Neural cell (in vitro differentiated cells): ENCODE measurements around the gene ESCO1. TPM values are rescaled to one million over a fixed set of nuclear protein-coding genes. Genes with fewer than 3 reads are reported as not detected.

Experiments
- H2AFZ ChIP-seq: fragments of 200-600, 300-800 bp; sonication (generic), shearing (Covaris generic); 2 replicates; pipeline ENCODE4 v1.6.0; 2014; ENCODE audit warnings: low read depth, mild to moderate bottlenecking, antibody characterized with exemption, low read length, moderate library complexity
- H3F3A ChIP-seq: fragments of 200-600 bp; shearing (Covaris generic); 2 replicates; pipeline ENCODE4 v1.6.1; 2016; ENCODE audit warnings: mild to moderate bottlenecking, moderate library complexity, mixed read lengths, antibody characterized with exemption, low read length; ENCODE audit not compliant: insufficient read depth, poor library complexity, severe bottlenecking
- H3K27ac ChIP-seq: fragments of 200-600, 300-800 bp; sonication (generic), shearing (Covaris generic); 2 replicates; pipeline ENCODE4 v1.5.1; 2014; ENCODE audit warnings: mild to moderate bottlenecking, low read length, moderate library complexity
- H3K27me3 ChIP-seq: fragments of 300-800, 200-600 bp; sonication (generic), shearing (Covaris generic); 2 replicates; pipeline ENCODE4 v1.6.0; 2014; ENCODE audit warnings: mild to moderate bottlenecking, low read depth, low read length, moderate library complexity; ENCODE audit not compliant: insufficient read depth
- H3K36me3 ChIP-seq: fragments of 300-800, 200-600 bp; sonication (generic), shearing (Covaris generic); 2 replicates; pipeline ENCODE4 v1.5.1; 2014; ENCODE audit warnings: mild to moderate bottlenecking, antibody characterized with exemption, low read length, moderate library complexity; ENCODE audit not compliant: insufficient read depth
- H3K4me2 ChIP-seq: fragments of 300-800, 200-600 bp; sonication (generic), shearing (Covaris generic); 2 replicates; pipeline ENCODE4 v1.6.0; 2014; ENCODE audit warnings: mild to moderate bottlenecking, low read length
- H3K4me3 ChIP-seq: fragments of 300-800, 200-600 bp; sonication (generic), shearing (Covaris generic); 2 replicates; pipeline ENCODE4 v1.5.1; 2014; ENCODE audit warnings: mild to moderate bottlenecking, low read length, moderate library complexity
- H3K79me2 ChIP-seq: fragments of 200-600 bp; shearing (Covaris generic); replicated peaks from 2 replicates; pipeline ENCODE4 v1.6.0; 2014; ENCODE audit warnings: mild to moderate bottlenecking, low read length, moderate library complexity; ENCODE audit not compliant: insufficient read depth
- H3K9ac ChIP-seq: fragments of 300-800, 200-600 bp; sonication (generic), shearing (Covaris generic); 2 replicates; pipeline ENCODE4 v1.6.1; 2016; ENCODE audit warnings: mild to moderate bottlenecking, low read length, mixed read lengths
- H3K9me2 ChIP-seq: fragments of 200-600 bp; shearing (Covaris generic); 2 replicates; pipeline ENCODE4 v1.6.1; 2016; ENCODE audit warnings: mild to moderate bottlenecking, low read length, mixed read lengths; ENCODE audit not compliant: insufficient read depth
- H3K9me3 ChIP-seq: fragments of 200-600, 300-800 bp; sonication (generic), shearing (Covaris generic); 2 replicates; pipeline ENCODE4 v1.6.1; 2016; ENCODE audit warnings: mild to moderate bottlenecking, mixed run types, low read length, moderate library complexity, mixed read lengths
- H4K20me1 ChIP-seq: fragments of 200-600 bp; shearing (Covaris generic); 2 replicates; pipeline ENCODE4 v1.6.1; 2016; ENCODE audit warnings: mild to moderate bottlenecking, mixed run types; ENCODE audit not compliant: insufficient read depth
- CTCF ChIP-seq: fragments of 450-650 bp; IDR thresholded peaks from 2 replicates; pipeline ENCODE4 v1.5.1; 2014; ENCODE audit warnings: antibody characterized with exemption, mild to moderate bottlenecking, moderate library complexity; ENCODE audit not compliant: poor library complexity, severe bottlenecking
- EP300 ChIP-seq: fragments of 450-650 bp; conservative IDR thresholded peaks from 2 replicates; pipeline ENCODE4 v1.6.1; 2014; ENCODE audit warnings: antibody characterized with exemption, mild to moderate bottlenecking, moderate library complexity; ENCODE audit not compliant: poor library complexity, severe bottlenecking
- EZH2 ChIP-seq: fragments of 200-600, 300-800 bp; shearing (Covaris generic), sonication (generic); IDR thresholded peaks from 2 replicates; pipeline ENCODE4 v1.6.1; 2014; ENCODE audit warnings: antibody characterized with exemption, low read length, borderline replicate concordance, mild to moderate bottlenecking; ENCODE audit not compliant: insufficient read depth, poor library complexity, severe bottlenecking
- MXI1 ChIP-seq: fragments of 450-650 bp; conservative IDR thresholded peaks from 2 replicates; pipeline ENCODE4 v1.6.1; 2014; ENCODE audit warnings: antibody characterized with exemption, mild to moderate bottlenecking; ENCODE audit not compliant: poor library complexity, severe bottlenecking
- POLR2AphosphoS5 ChIP-seq: IDR thresholded peaks from 2 replicates; pipeline ENCODE4 v1.6.1; 2012
- RAD21 ChIP-seq: fragments of 450-650 bp; conservative IDR thresholded peaks from 2 replicates; pipeline ENCODE4 v1.6.1; 2014; ENCODE audit warnings: antibody characterized with exemption, mild to moderate bottlenecking, moderate library complexity
- REST ChIP-seq: IDR thresholded peaks from 2 replicates; pipeline ENCODE4 v1.6.1; 2012; ENCODE audit warnings: borderline replicate concordance
- SMC3 ChIP-seq: fragments of 450-650 bp; conservative IDR thresholded peaks from 2 replicates; pipeline ENCODE4 v1.6.1; 2014; ENCODE audit warnings: antibody characterized with exemption, mild to moderate bottlenecking, moderate library complexity; ENCODE audit not compliant: poor library complexity
- TAF1 ChIP-seq: IDR thresholded peaks from 2 replicates; pipeline ENCODE4 v1.6.1; 2012; ENCODE audit warnings: low read depth
- polyA plus RNA-seq: library from polyadenylated mRNA; depleted of rRNA; stranded (reverse); fragments of >200 nt; gene quantifications from 2 replicates; pipeline ENCODE4 v1.2.3, GENCODE V29; 2014

The ESCO1 gene
- polyA plus RNA-seq, 1 donor from 2014 or later: 26.4 TPM

- H4K20me1 ChIP-seq: no peaks in the 10 kb centered on the region
Observed at GRCh38 chr18:21490748-21491147, 109.8 kb downstream of the ESCO1 start.

DNA sequence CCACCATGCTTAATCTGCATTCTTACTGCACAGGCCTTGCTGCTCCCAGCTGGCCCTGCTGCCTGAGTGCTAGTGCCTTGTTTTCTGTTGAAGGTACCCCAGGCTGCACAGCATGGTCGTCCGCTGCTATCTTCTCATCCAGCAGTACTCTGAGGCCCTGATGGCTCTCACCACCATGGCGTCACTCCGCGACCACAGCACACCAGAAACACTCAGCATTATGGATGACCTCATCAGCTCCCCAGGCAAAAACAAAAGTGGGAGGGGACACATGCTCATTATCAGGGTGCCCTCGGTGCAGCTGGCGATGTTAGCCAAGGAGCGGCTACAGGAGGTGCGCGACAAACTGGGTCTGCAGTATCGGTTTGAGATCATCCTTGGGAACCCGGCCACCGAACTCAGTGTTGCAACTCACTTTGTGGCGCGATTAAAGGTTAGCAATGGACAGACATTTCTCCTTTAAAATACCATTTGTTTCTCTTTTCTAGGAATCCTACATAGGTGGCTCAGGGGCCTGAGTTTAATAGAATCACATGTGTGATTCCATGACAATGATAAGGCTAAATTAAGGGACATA, 110.5 kb downstream of the ESCO1 start:
- no peaks in the 10 kb centered on the region for H4K20me1 ChIP-seq
- no peaks in the 10 kb centered on the region for H3K9me3 ChIP-seq
- H3K9me2 ChIP-seq: no peaks in the 10 kb centered on the region
- H3K27me3 ChIP-seq: no peaks in the 10 kb centered on the region
- no peak overlapping the region for H3K27ac ChIP-seq
- no peak overlapping the region for H3K4me2 ChIP-seq
- H3K9ac ChIP-seq: no peak overlapping the region
- H3K36me3 ChIP-seq: peaks cover 7% of the 10 kb centered on the region
- no peak overlapping the region for H2AFZ ChIP-seq
- H3K4me3 ChIP-seq: no peak overlapping the region
- no peaks in the 10 kb centered on the region for H3K79me2 ChIP-seq
- H3F3A ChIP-seq: no peaks in the 10 kb centered on the region
- TF ChIP-seq RAD21 (no peak), EZH2 (no peak), SMC3 (no peak), POLR2AphosphoS5 (no peak), MXI1 (no peak), TAF1 (no peak), REST (no peak)

More at GRCh38 chr18:21490748-21491147, 109.8 kb downstream of the ESCO1 start:
- no peak overlapping the region for H3K4me3 ChIP-seq
- H3K9ac ChIP-seq: no peak overlapping the region
- no peaks in the 10 kb centered on the region for H3K79me2 ChIP-seq
- H3K4me2 ChIP-seq: no peak overlapping the region
- H3K9me3 ChIP-seq: no peaks in the 10 kb centered on the region
- H3F3A ChIP-seq: no peaks in the 10 kb centered on the region
- H3K27ac ChIP-seq: no peak overlapping the region
- no peaks in the 10 kb centered on the region for H3K27me3 ChIP-seq
- no peaks in the 10 kb centered on the region for H3K9me2 ChIP-seq
- no peak overlapping the region for H2AFZ ChIP-seq
- TF ChIP-seq REST: no peak
- no peak for TF ChIP-seq EZH2
- no peak for TF ChIP-seq RAD21
- TF ChIP-seq TAF1: no peak
- TF ChIP-seq POLR2AphosphoS5: no peak
- no peak for TF ChIP-seq CTCF
- TF ChIP-seq SMC3: no peak
- no peak for TF ChIP-seq MXI1
- no peak for TF ChIP-seq EP300
- H3K36me3 ChIP-seq: peaks cover 7% of the 10 kb centered on the region
